Subcutaneous preadipocyte (primary cell): ENCODE data around the gene OR7A17. TPM values are rescaled to one million over a fixed set of nuclear protein-coding genes. Genes with fewer than 3 reads are reported as not detected.

Source experiments
- small RNA-seq: library from RNA; depleted of rRNA; stranded (forward); fragments of <200 nt; gene quantifications from one replicate; pipeline ENCODE3, GENCODE V24; 2012
- total RNA-seq: library from RNA; depleted of rRNA; stranded (reverse); fragments of >200 nt; gene quantifications from 2 replicates; pipeline ENCODE4 v1.2.3, GENCODE V29; 2012

The OR7A17 gene
- not detected in 2 replicates for total RNA-seq

DNA sequence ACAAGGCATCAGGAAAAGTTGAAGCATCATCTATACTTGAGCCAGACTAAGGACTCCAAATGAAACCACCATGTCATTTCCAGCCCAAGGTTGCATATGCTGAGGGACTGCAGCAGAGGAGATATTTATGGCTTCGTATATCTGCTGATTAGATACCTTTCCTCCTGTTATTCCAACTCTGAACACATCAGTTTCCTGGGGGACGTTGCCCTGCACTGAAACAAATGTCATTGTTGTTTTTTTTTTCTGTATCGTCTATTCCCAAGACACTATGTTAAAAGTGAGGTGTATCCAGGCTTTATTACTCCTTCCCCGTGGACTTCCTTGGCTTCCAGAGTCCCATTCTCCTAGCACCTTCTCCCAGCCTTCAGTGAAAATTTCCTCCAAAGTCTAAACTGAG lies at the start of gene OR7A17:
OR7A17 (minus strand) TSS at position 101 of the 400 bp plus-strand sequence. CDS start 4,777 bp downstream, outside the sequence.

GRCh38 chr19:14848822-14849221 lies 37.1 kb downstream of the OR7A17 start, which contains the start of gene OR7A10:
Gene OR7A10, minus strand, starts transcription at chr19:14848922. Its CDS starts 7,045 bp downstream, at chr19:14841877.

GRCh38 chr19:14835011-14835410 lies 50.9 kb downstream of the OR7A17 start, which contains the start of the genes OR7A5 and OR7C1:
Gene OR7A5, minus strand, starts transcription at chr19:14835185. Its CDS starts 6,944 bp downstream, at chr19:14828241.
Gene OR7C1, minus strand, starts transcription at chr19:14835185. Its CDS starts 35,049 bp downstream, at chr19:14800136.

Small RNA genes lying within 50 kb of the gene (small RNA-seq; reads per million reads assigned to genes)
- not detected for gene OR7A18P

Other genes starting within 250 kb of the OR7A17 start
- under 0.01 TPM in 1 of 2 replicates, not detected in the other for gene ADGRE3, start 211.3 kb downstream of the OR7A17 start, total RNA-seq
- gene ZNF333, start 196.1 kb downstream of the OR7A17 start, total RNA-seq, result 15.8 and 20.7 TPM in 2 replicates
- 1.1 and 3.7 TPM in 2 replicates for gene ADGRE2, start 107.6 kb downstream of the OR7A17 start, total RNA-seq
- gene OR7A5, start 50.9 kb downstream of the OR7A17 start, total RNA-seq, result not detected in 2 replicates
- gene OR7C1, start 50.9 kb downstream of the OR7A17 start, total RNA-seq, result not detected in 2 replicates
- gene OR7A10, start 37.2 kb downstream of the OR7A17 start, total RNA-seq, result not detected in 2 replicates
- not detected in 2 replicates for gene OR7C2, start 55.4 kb upstream of the OR7A17 start, total RNA-seq
- gene SLC1A6, start 93.7 kb upstream of the OR7A17 start, total RNA-seq, result not detected in 2 replicates
- not detected in 2 replicates for gene CASP14, start 163.3 kb upstream of the OR7A17 start, total RNA-seq
- not detected in 2 replicates for gene OR1I1, start 196.1 kb upstream of the OR7A17 start, total RNA-seq
- 23.5 and 30.1 TPM in 2 replicates for gene SYDE1, start 221.3 kb upstream of the OR7A17 start, total RNA-seq